ENCODE measurements around the gene TAS1R3.

Gene TAS1R3

DNA sequence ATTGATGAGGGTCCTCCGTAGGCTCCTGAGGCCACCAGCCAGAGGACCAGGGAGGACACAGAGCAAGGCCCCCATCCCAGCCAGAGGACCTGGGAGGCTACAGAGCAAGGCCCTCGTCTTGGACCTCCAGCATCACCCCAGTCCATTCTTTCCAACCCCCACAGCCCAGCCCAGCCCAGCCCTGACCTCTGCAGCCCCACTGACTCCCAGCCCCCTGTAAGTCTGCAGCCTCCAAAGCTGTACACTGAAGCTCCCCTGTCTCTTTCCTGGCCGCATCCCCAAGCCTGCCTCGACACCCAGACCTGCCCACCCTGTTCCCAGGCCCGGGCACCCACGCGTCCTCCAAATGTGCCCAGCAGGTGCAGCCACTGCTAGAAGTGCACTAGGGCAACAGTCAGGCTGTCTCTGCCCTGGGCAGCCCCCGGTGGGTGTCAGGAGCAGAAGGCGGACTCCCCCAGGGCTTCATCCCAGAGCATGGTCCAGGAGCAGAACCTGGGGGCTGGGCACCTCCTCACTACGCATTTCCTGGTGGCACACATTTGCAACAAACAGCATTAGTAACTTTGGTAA, 16.0 kb downstream of the TAS1R3 start:
- H3K4me3 ChIP-seq (replicated peaks in 1 of 2; ENCODE audit: low read depth in 2 of 2, low read length in 2 of 2): peak overlapping the region in 1 of 2 donors; percentile 74
- TF ChIP-seq CTCF (IDR thresholded peaks at IDR 0.05; ENCODE audit: low read depth, low read length): no peak
- no peak for DNase-seq (ENCODE audit: low read depth in 2 of 2)

DNA sequence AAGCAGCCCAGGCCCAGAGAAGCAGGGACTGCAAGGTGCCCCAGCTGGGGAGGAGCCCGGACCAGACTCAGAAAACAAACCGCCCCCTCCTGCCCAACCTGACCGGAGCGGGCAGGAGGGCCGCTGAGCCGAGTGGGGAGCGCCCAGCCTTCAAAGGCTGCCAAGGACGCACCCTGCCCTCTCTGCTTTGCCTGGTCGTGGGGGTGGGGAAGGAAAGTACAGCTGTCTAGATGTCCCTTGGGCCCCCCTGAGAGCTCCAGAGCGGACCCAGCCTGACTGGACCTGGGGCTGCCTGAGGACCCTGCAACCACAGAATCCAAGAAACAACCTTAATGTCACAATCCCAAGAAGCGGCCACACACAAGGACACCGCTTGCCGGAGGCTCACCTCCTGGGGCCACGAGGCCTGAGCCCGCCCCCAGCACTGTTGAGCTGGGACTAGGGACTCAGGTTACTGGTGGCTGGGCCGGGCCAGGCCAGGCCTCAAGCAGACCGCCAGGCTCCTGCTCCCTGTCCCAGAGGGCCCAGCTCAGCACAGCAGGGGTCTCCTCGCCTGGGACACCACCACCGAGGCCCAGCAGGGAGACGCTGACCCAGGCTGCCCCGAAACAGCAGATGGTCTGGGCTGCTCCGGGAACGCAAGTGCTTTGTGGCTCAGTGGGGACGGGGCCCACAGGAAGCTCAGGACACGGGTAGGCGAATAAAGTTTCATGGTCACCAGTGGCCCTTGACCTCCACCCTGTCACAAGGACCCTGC, 16.8 kb downstream of the TAS1R3 start:
- no peak for TF ChIP-seq CTCF (IDR thresholded peaks at IDR 0.05; ENCODE audit: low read depth, low read length)
- DNase-seq (ENCODE audit: low read depth in 2 of 2): peak in 1 of 2 donors; percentile 31
- H3K4me3 ChIP-seq (replicated peaks in 1 of 2; ENCODE audit: low read depth in 2 of 2, low read length in 2 of 2): peak overlapping the region; percentile 61 to 74

- no peak for TF ChIP-seq CTCF (IDR thresholded peaks at IDR 0.05; ENCODE audit: low read depth, low read length)
- DNase-seq (ENCODE audit: low read depth in 2 of 2): peak; percentile 47 to 55
- peak overlapping the region; percentile 73 to 74 for H3K4me3 ChIP-seq (replicated peaks in 1 of 2; ENCODE audit: low read depth in 2 of 2, low read length in 2 of 2)
Measured at GRCh38 chr1:1348420-1349255, 17.6 kb downstream of the TAS1R3 start.

DNA sequence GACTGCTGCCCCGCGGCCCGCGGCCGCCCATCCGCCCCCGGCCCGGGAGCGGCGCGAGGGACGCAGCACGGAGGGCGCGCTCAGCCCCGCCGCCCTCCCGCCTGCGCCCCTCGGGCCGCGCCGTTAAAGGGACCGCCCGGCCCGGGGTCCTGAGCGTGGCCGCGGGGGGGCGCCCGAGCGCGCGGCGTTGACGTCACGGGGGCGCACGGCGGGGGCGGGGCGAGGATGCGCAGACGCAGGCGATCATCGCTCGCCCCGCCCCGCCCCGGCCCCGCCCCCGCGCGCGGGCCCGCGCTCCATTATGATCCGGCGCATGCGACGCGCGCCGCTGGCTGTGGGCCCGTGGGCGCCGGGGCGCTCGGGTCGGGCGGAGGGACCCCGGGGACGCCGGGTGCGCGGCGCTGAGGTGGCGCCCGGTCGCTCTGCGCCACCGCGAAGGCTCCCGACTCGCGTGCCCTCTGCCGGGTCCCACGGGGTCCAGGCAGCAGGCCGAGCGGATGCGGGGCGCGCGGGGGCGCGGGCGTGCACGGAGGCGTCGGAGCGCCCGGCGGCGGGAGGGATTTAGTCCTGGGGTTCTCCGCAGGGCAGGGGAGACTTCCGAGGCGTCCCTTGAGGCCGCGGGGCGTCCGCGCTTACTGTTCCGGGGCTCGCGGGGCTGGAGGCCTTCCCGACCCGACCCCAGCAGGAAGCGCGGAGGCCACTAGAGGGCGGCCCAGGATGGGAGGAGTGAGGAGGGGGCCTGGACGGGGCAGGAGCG, 18.4 kb downstream of the TAS1R3 start, which contains the start of gene DVL1:
DVL1 (minus strand) TSS at position 163 of the 757 bp plus-strand sequence. CDS start 353 bp downstream, outside the sequence.
- peak within 1 kb of the TSS; percentile 73 to 74 for H3K4me3 ChIP-seq (replicated peaks in 1 of 2; ENCODE audit: low read depth in 2 of 2, low read length in 2 of 2)
- peak; percentile 47 for TF ChIP-seq CTCF (IDR thresholded peaks at IDR 0.05; ENCODE audit: low read depth, low read length)
- peak; percentile 53 to 70 for DNase-seq (ENCODE audit: low read depth in 2 of 2)

DNA sequence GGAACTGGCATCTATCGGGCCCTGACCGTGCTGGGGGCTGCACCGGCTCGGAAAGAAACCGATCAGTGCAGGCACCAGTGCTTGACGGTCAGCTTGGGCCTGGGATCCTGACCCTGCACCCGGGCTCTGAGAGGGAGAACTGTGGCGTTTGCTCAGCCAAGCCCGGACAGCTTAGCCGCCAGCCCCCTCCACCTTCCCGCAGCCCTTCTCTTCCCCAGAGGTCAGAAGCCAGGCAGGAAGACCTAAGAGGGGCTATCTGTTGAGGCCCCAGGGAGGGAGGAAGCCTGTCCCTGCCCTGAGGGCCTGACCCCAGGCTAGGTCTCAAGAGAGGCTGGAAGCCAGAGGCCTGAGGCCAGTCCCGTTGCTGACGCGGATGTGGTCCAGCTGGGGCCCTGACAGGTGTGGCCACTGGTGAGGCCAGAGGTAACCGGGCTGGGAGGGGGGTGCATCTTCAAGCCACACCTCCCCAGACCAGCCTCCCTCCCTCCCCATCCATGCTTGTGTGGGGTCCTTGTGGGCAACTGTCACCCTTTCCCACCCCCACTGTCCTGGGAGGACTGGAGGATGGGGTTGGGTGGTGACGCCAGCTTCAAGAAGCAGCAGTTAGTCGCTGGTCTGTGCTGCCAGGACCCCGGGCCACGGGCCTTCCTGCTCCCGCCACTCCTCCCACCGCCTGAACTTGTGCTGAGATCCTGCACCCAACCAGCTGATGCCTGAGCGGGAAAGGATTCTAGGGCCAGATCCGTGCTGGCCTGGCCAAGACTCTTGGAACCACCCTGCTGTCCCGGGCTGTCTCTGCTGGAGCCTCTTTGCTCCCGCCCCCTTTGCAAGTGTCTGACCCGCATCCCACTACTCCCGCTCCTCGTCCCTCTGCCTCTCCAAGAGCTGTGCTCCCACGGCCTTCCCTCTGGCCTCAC, 20.7 kb downstream of the TAS1R3 start:
- TF ChIP-seq CTCF (IDR thresholded peaks at IDR 0.05; ENCODE audit: low read depth, low read length): no peak
- H3K4me3 ChIP-seq (replicated peaks in 1 of 2; ENCODE audit: low read depth in 2 of 2, low read length in 2 of 2): peak overlapping the region; percentile 1 to 8
- peak in 1 of 2 donors; percentile 45 for DNase-seq (ENCODE audit: low read depth in 2 of 2)
